ENCODE measurements around the gene DDRGK1. TPM values are rescaled to one million over a fixed set of nuclear protein-coding genes. Genes with fewer than 3 reads are reported as not detected.

Gene DDRGK1
- total and polyA plus RNA-seq, 8 donors, result 42.0 to 52.8 (median 48.1) TPM

DNA sequence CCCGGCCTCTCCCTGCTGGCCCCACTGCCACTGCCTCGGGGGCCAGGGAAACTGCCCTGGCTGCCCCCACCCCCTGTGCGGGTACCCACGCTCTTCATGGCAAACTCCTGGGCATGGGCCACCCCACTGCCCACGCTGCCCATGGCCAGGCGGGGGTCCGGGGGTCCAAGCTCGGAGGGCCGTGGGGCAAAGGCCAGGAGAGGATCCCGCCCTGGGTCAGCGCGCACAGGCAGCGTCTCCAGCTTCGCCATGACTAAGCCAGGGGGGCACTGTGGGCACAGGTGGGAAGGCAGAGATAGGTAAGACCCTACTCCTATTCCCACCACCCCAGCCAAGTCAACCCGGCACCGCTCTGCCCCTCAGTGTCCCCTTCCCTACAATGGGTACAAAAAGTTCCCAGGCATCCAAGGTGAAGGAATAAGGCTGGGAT is 37.6 kb downstream of the DDRGK1 start:
- Histone ChIP-seq H3K27me3 (no peaks in the 10 kb centered on the region), H3K4me1 (peaks cover 0 to 9% (median 3%) of the 10 kb centered on the region in 3 donors), H3K36me3 (no peaks in the 10 kb centered on the region), H3K9me3 (no peaks in the 10 kb centered on the region), H3K27ac (no peak overlapping the region), H3K4me3 (peak overlapping the region in 2 of 4 donors; percentile 64 to 72)
- ATAC-seq, result no peak
- intact Hi-C loops (cut with DNase I), result no loop called here
- WGBS, 2 donors, result 93 to 96% methylated on average over 16 of the region's 16 CpGs
- no peak for FAIRE-seq
- DNase-seq, result peak in 1 of 6 donors; percentile 53
- TF ChIP-seq, protein P1, sequence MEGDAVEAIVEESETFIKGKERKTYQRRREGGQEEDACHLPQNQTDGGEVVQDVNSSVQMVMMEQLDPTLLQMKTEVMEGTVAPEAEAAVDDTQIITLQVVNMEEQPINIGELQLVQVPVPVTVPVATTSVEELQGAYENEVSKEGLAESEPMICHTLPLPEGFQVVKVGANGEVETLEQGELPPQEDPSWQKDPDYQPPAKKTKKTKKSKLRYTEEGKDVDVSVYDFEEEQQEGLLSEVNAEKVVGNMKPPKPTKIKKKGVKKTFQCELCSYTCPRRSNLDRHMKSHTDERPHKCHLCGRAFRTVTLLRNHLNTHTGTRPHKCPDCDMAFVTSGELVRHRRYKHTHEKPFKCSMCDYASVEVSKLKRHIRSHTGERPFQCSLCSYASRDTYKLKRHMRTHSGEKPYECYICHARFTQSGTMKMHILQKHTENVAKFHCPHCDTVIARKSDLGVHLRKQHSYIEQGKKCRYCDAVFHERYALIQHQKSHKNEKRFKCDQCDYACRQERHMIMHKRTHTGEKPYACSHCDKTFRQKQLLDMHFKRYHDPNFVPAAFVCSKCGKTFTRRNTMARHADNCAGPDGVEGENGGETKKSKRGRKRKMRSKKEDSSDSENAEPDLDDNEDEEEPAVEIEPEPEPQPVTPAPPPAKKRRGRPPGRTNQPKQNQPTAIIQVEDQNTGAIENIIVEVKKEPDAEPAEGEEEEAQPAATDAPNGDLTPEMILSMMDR (IDR thresholded peaks at IDR 0.05), result no peak

DNA sequence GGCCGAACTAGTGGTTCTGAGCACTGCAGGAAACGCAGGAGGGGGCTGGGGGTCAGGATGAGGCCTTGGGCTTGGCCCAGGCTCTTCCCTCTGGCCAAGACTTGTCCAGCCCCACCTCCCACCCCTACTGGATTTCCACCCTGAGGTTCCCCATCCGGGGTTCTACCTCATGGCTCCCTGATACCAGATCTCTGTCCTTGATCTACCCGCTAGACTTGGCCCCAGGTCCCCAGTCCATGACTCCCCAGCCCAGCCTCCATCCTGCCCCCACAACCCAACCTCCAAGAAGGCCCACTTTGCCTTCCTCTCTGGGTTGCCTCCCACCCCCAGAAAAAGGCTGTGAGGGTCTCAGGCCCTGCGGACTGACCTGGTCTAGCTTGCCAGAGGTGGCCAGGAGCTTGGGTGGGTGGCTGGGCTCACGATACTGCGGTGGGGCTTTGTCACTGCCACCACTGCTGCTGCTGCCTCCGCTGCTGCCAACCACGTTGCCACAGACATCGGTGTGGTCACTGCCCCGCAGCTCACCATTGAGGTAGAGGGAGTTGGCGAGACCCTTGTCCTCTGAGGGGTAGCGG is 38.1 kb downstream of the DDRGK1 start:
- 88 to 90% methylated on average over 13 of the region's 13 CpGs for WGBS, 2 donors
- Histone ChIP-seq H3K36me3 (no peaks in the 10 kb centered on the region), H3K4me1 (peaks cover 0 to 9% (median 3%) of the 10 kb centered on the region in 3 donors), H3K27ac (no peak overlapping the region), H3K9me3 (no peaks in the 10 kb centered on the region), H3K4me3 (no peak overlapping the region), H3K27me3 (no peaks in the 10 kb centered on the region)
- ATAC-seq (no peak), FAIRE-seq (no peak), DNase-seq (peak in 1 of 6 donors; percentile 77)
- intact Hi-C loops (cut with DNase I), result no loop called here
- TF ChIP-seq, protein P1 (IDR thresholded peaks at IDR 0.05), result no peak

DNA sequence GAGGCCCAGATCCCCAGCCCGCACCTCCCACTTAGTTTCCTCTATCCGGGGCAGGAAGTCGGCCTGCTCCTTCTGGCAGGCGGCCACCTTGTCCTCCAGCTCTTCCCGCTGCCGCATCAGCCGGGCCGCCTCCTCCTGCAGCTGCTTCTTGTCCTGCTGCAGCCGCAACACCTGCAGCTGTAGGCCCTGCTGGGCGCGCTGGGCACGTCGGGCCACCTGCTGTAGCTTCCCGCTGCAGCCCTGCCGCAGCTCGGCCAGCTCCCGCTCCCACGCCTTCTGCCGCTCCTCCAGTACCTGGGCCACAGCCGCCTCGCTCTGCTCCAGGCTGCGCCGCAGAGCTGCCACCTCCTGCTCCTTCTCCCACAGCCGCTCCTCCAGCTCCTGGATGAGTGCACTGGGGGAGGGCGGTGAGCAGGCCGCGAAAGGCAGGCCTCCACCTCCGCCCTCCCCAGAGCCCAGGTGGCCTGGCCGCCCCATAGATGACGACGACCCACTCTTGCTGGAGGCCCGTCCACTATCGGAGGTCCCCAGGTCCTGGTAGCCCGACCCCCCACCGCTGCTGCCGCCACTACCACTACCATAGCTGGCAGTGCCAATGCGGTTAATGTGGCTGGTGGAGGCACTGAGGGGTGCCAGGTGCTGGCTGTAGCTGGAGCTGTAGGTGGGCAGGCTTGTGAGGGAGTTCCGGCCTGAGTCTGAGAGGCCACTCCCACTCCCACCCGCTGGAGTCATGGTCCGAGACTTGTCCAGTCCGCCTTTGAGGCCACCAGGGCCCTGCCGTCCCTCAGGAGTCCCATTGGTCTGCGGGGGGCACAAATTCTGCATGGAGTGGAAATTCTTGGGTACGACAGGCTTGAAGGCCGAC is 38.8 kb downstream of the DDRGK1 start:
- Histone ChIP-seq H3K27me3 (no peaks in the 10 kb centered on the region), H3K4me1 (peaks cover 0 to 9% (median 3%) of the 10 kb centered on the region in 3 donors), H3K36me3 (no peaks in the 10 kb centered on the region), H3K27ac (no peak overlapping the region), H3K9me3 (no peaks in the 10 kb centered on the region), H3K4me3 (no peak overlapping the region)
- DNase-seq (peak in 2 of 6 donors; percentile 44 to 80), ATAC-seq (no peak), FAIRE-seq (no peak)
- 78 to 85% methylated on average over 44 to 45 of the region's 45 CpGs for WGBS, 2 donors
- intact Hi-C loops (cut with DNase I), result no loop called here
- TF ChIP-seq, protein P1 (IDR thresholded peaks at IDR 0.05), result no peak

DNA sequence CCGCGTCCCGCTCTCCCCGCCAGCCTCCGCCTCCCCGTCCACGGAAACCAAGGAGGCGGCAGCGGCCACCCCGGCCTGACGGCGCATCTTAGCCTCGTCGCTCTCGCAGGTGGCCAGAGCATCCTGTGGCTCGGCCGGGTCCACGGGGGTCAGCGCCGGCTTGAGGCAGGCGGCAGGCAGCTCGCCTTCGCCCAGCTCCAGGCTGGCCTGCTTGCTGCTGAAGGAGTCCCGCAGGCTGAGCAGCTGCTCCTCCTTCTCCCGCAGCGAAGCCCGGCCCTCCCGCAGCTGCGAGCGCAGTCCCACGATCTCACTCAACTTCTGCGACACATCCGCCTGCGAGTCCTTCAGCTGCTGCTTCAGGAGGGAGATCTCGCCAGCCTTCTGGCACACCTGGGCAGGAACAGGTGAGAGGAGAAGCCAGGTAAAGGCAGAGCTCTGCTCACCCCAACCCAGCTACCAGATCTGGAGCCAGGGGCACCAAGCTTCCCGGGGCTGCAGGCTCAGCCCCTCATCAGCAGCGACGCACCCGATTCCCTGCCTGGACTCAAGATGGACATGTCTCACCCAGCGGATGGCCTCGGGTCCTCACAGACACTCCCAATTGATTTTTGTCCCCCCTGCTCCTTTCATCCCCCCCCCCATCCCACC is 39.6 kb downstream of the DDRGK1 start:
- 93 to 94% methylated on average over 40 to 41 of the region's 41 CpGs for WGBS, 2 donors
- Histone ChIP-seq H3K27ac (no peak overlapping the region), H3K27me3 (no peaks in the 10 kb centered on the region), H3K4me3 (no peak overlapping the region), H3K4me1 (peaks cover 0 to 9% (median 3%) of the 10 kb centered on the region in 3 donors), H3K9me3 (no peaks in the 10 kb centered on the region), H3K36me3 (no peaks in the 10 kb centered on the region)
- ATAC-seq, result no peak
- intact Hi-C loops (cut with DNase I), result no loop called here
- DNase-seq, result peak in 2 of 6 donors; percentile 43 to 75
- TF ChIP-seq, protein P1 (IDR thresholded peaks at IDR 0.05), result no peak
- no peak for FAIRE-seq
